H9 (cell line): Measurements from ENCODE around the gene LPP. TPM values are rescaled to one million over a fixed set of nuclear protein-coding genes. Genes with fewer than 3 reads are reported as not detected.
A peak's percentile ranks its signal among the peaks of the same experiment; 100 is the strongest.

Experiments
- DNase-seq: peaks from one replicate; pipeline ENCODE4 v3.0.0-alpha.2; 2017
- H2AFZ ChIP-seq: one replicate; pipeline ENCODE4 v1.6.1; 2013; ENCODE audit warnings: mild to moderate bottlenecking, low read length, control low read depth, moderate library complexity
- H2AK5ac ChIP-seq: 2 replicates; pipeline ENCODE4 v1.6.1; 2013; ENCODE audit warnings: low read length, control low read depth, mixed read lengths; ENCODE audit not compliant: insufficient read length
- H2BK120ac ChIP-seq: one replicate; pipeline ENCODE4 v1.6.1; 2013; ENCODE audit warnings: low read depth, mild to moderate bottlenecking, low read length, control low read depth, inconsistent platforms; ENCODE audit not compliant: poor library complexity, severe bottlenecking
- H2BK12ac ChIP-seq: 2 replicates; pipeline ENCODE4 v1.6.1; 2013; ENCODE audit warnings: low read length, control low read depth, mixed read lengths, low read depth; ENCODE audit not compliant: insufficient read length
- H2BK15ac ChIP-seq: 2 replicates; pipeline ENCODE4 v1.6.1; 2013; ENCODE audit warnings: low read depth, low read length, control low read depth
- H2BK20ac ChIP-seq: one replicate; pipeline ENCODE4 v1.6.1; 2013; ENCODE audit warnings: low read depth, mild to moderate bottlenecking, low read length, control low read depth, inconsistent platforms; ENCODE audit not compliant: poor library complexity, severe bottlenecking
- H2BK5ac ChIP-seq: 2 replicates; pipeline ENCODE4 v1.6.1; 2013; ENCODE audit warnings: low read length, control low read depth, mixed read lengths; ENCODE audit not compliant: insufficient read length
- H3K14ac ChIP-seq: 2 replicates; pipeline ENCODE4 v1.6.1; 2013; ENCODE audit warnings: low read length, control low read depth; ENCODE audit not compliant: insufficient read depth
- H3K18ac ChIP-seq: 2 replicates; pipeline ENCODE4 v1.6.1; 2013; ENCODE audit warnings: low read depth, mild to moderate bottlenecking, mixed read lengths, low read length, control low read depth; ENCODE audit not compliant: insufficient read length
- H3K23ac ChIP-seq: 2 replicates; pipeline ENCODE4 v1.6.1; 2013; ENCODE audit warnings: low read length, control low read depth, mixed read lengths, low read depth; ENCODE audit not compliant: insufficient read length
- H3K23me2 ChIP-seq: 2 replicates; pipeline ENCODE4 v1.6.1; 2013; ENCODE audit warnings: low read depth, mild to moderate bottlenecking, mixed read lengths, low read length, control low read depth; ENCODE audit not compliant: insufficient read length, poor library complexity, severe bottlenecking
- H3K27ac ChIP-seq: 2 replicates; pipeline ENCODE4 v1.5.1; 2013; ENCODE audit warnings: low read length, control low read depth, mixed read lengths, low read depth; ENCODE audit not compliant: insufficient read length
- H3K27me3 ChIP-seq: 2 replicates; pipeline ENCODE4 v1.6.1; 2013; ENCODE audit warnings: low read length, control low read depth, inconsistent platforms; ENCODE audit not compliant: insufficient read depth
- H3K4ac ChIP-seq: 2 replicates; pipeline ENCODE4 v1.6.1; 2013; ENCODE audit warnings: low read depth, mild to moderate bottlenecking, control low read depth, inconsistent platforms, low read length, moderate library complexity
- H3K4me1 ChIP-seq: 2 replicates; pipeline ENCODE4 v1.6.1; 2013; ENCODE audit warnings: low read length, control low read depth, inconsistent platforms; ENCODE audit not compliant: insufficient read depth
- H3K4me2 ChIP-seq: 2 replicates; pipeline ENCODE4 v1.6.1; 2013; ENCODE audit warnings: low read length, control low read depth, mixed read lengths; ENCODE audit not compliant: insufficient read length, insufficient read depth
- H3K56ac ChIP-seq: 2 replicates; pipeline ENCODE4 v1.6.1; 2013; ENCODE audit warnings: low read depth, mild to moderate bottlenecking, mixed read lengths, low read length, control low read depth; ENCODE audit not compliant: insufficient read length
- H3K79me1 ChIP-seq: 2 replicates; pipeline ENCODE4 v1.6.1; 2013; ENCODE audit warnings: low read depth, mild to moderate bottlenecking, moderate library complexity, low read length, control low read depth, inconsistent platforms; ENCODE audit not compliant: insufficient read depth, poor library complexity, severe bottlenecking
- H3K79me2 ChIP-seq: 2 replicates; pipeline ENCODE4 v1.6.1; 2013; ENCODE audit warnings: low read length, control low read depth, inconsistent platforms; ENCODE audit not compliant: insufficient read depth
- H3K9ac ChIP-seq: 2 replicates; pipeline ENCODE4 v1.6.1; 2013; ENCODE audit warnings: low read length, control low read depth, mixed read lengths; ENCODE audit not compliant: insufficient read length; ENCODE audit errors: extremely low read depth
- H3K9me3 ChIP-seq: one replicate; pipeline ENCODE4 v1.6.1; 2013; ENCODE audit warnings: low read depth, low read length, inconsistent platforms; ENCODE audit not compliant: control insufficient read depth
- H3T11ph ChIP-seq: one replicate; pipeline ENCODE4 v1.6.1; 2013; ENCODE audit warnings: mild to moderate bottlenecking, low read length, control low read depth, inconsistent platforms
- H4K20me1 ChIP-seq: one replicate; pipeline ENCODE4 v1.6.1; 2013; ENCODE audit not compliant: control insufficient read depth, insufficient read length, insufficient read depth
- H4K5ac ChIP-seq: 2 replicates; pipeline ENCODE4 v1.6.1; 2013; ENCODE audit warnings: low read depth, mild to moderate bottlenecking, mixed read lengths, low read length, control low read depth; ENCODE audit not compliant: insufficient read length
- H4K8ac ChIP-seq: replicated peaks from 2 replicates; pipeline ENCODE4 v1.6.1; 2013; ENCODE audit warnings: low read length, control low read depth, mixed read lengths, low read depth; ENCODE audit not compliant: insufficient read length
- H4K91ac ChIP-seq: 2 replicates; pipeline ENCODE4 v1.6.1; 2013; ENCODE audit warnings: low read depth, mild to moderate bottlenecking, moderate library complexity, mixed read lengths, low read length, control low read depth; ENCODE audit not compliant: insufficient read length
- H3K27ac Mint-ChIP-seq, 3 experiments: 2 replicates in 2 of 3; 3 replicates in 1 of 3; pipeline ENCODE4 v1.8.0; 2020 to 2021; ENCODE audit warnings: mixed read lengths in 3 of 3, mild to moderate bottlenecking in 1 of 3, moderate library complexity in 1 of 3
- H3K27me3 Mint-ChIP-seq: 2 replicates; pipeline ENCODE4 v1.8.0; 2021; ENCODE audit warnings: low read depth, mild to moderate bottlenecking, moderate library complexity, mixed read lengths
- H3K36me3 Mint-ChIP-seq, 3 experiments: 2 replicates in 2 of 3; 3 replicates in 1 of 3; pipeline ENCODE4 v1.8.0; 2020 to 2021; ENCODE audit warnings: low read depth in 3 of 3, mixed read lengths in 3 of 3; ENCODE audit not compliant: insufficient read depth in 1 of 3
- H3K4me1 Mint-ChIP-seq, 2 experiments: 2 replicates each; pipeline ENCODE4 v1.8.0; 2020; ENCODE audit warnings: mixed read lengths in 2 of 2
- H3K4me3 Mint-ChIP-seq, 2 experiments: 2 replicates in 1 of 2; 3 replicates in 1 of 2; pipeline ENCODE4 v1.8.0; 2020 to 2021; ENCODE audit warnings: mild to moderate bottlenecking in 2 of 2, mixed read lengths in 2 of 2, moderate library complexity in 1 of 2
- H3K9me3 Mint-ChIP-seq, 2 experiments: 2 replicates in 1 of 2; 3 replicates in 1 of 2; pipeline ENCODE4 v1.8.0; 2020; ENCODE audit warnings: mild to moderate bottlenecking in 2 of 2, mixed read lengths in 2 of 2, moderate library complexity in 1 of 2
- CTCF ChIP-seq: fragments of 200-600 bp; sonication (generic); conservative IDR thresholded peaks from 3 replicates; pipeline ENCODE4 v1.8.0; 2021; ENCODE audit warnings: antibody characterized with exemption, mild to moderate bottlenecking
- WGBS: extraction: QIAGEN DNeasy Blood & Tissue Kit; methylation state at CpG from one replicate; pipeline ENCODE4 v1.1.7; 2013; ENCODE audit warnings: missing lambda C conversion rate, low lambda C conversion rate, mixed read lengths; ENCODE audit not compliant: insufficient read length; ENCODE audit errors: extremely low coverage; 5-methylcytosine and 5-hydroxymethylcytosine counted together
- total RNA-seq: library from RNA; stranded (reverse); gene quantifications from 2 replicates; pipeline ENCODE4 v1.2.1, GENCODE V29; 2021

LPP gene
- total RNA-seq, 1 experiment from 2014 or later = 64.6 TPM

- Histone ChIP-seq H3K79me1 (no peaks in the 10 kb centered on the region), H2BK15ac (no peak overlapping the region), H3K27ac (no peak overlapping the region), H3K27me3 (no peaks in the 10 kb centered on the region), H3T11ph (no peak overlapping the region), H2AK5ac (no peak overlapping the region), H3K4me1 (peaks cover 9% of the 10 kb centered on the region), H3K23ac (no peak overlapping the region), H2BK5ac (no peak overlapping the region), H2AFZ (no peak overlapping the region), H3K56ac (no peak overlapping the region), H3K79me2 (peaks cover 7% of the 10 kb centered on the region; the same call in 1 of the 2 replicates), H3K9me3 (no peaks in the 10 kb centered on the region), H4K5ac (no peak overlapping the region), H2BK120ac (no peak overlapping the region), H3K18ac (no peak overlapping the region), H4K20me1 (no peaks in the 10 kb centered on the region), H3K4ac (no peak overlapping the region), H3K4me2 (no peak overlapping the region), H2BK12ac (no peak overlapping the region), H3K9ac (no peak overlapping the region), H2BK20ac (no peak overlapping the region), H4K91ac (no peak overlapping the region), H3K14ac (no peak overlapping the region), H4K8ac (peak overlapping the region; percentile 43), H3K23me2 (no peaks in the 10 kb centered on the region)
- no peak for DNase-seq
- no peaks in the 10 kb centered on the region for H3K27me3 Mint-ChIP-seq
- TF ChIP-seq CTCF = no peak
- no peak overlapping the region for H3K4me3 Mint-ChIP-seq
- WGBS = no CpG with 5 or more reads among the region's 11 CpGs
- peak overlapping the region in 1 of 3 experiments; percentile 69; a peak in 1 of 7 replicates for H3K27ac Mint-ChIP-seq
- peaks cover 0 to 13% (median 5%) of the 10 kb centered on the region in 3 experiments; a peak in 4 of 7 replicates for H3K36me3 Mint-ChIP-seq
- peaks cover 20 to 26% of the 10 kb centered on the region in 2 experiments for H3K4me1 Mint-ChIP-seq
- H3K9me3 Mint-ChIP-seq = no peaks in the 10 kb centered on the region
Observed at GRCh38 chr3:188220988-188221818, 67.2 kb downstream of the LPP start.
